H7 (cell line): ENCODE results near the gene SIRT3. TPM values are rescaled to one million over a fixed set of nuclear protein-coding genes. Genes with fewer than 3 reads are reported as not detected.
"Not testable (repeated sequence)": the region's sequence is repeated elsewhere in the genome, so short reads cannot be mapped to it uniquely, and the experiment has no call there.

Experiments
- DNase-seq: peaks from one replicate; pipeline ENCODE4 v3.0.0; 2012
- H3K27me3 ChIP-seq: 2 replicates; pipeline ENCODE4 v1.6.0; 2011; ENCODE audit warnings: mild to moderate bottlenecking, low read length; ENCODE audit not compliant: control insufficient read depth, insufficient read depth
- H3K36me3 ChIP-seq: replicated peaks from 2 replicates; pipeline ENCODE4 v1.5.1; 2011; ENCODE audit warnings: low read length; ENCODE audit not compliant: control insufficient read depth, insufficient read depth
- H3K4me3 ChIP-seq: 2 replicates; pipeline ENCODE4 v1.5.1; 2011; ENCODE audit warnings: low read depth, mild to moderate bottlenecking, control low read depth, low read length, moderate library complexity; ENCODE audit not compliant: insufficient read depth
- total RNA-seq: library from RNA; depleted of rRNA; stranded (reverse); fragments of >200 nt; shearing (Covaris generic); gene quantifications from 2 replicates; pipeline ENCODE4 v1.2.3, GENCODE V29; 2014

The SIRT3 gene
- total RNA-seq, 1 experiment from 2014 or later, result 10.7 TPM

DNA sequence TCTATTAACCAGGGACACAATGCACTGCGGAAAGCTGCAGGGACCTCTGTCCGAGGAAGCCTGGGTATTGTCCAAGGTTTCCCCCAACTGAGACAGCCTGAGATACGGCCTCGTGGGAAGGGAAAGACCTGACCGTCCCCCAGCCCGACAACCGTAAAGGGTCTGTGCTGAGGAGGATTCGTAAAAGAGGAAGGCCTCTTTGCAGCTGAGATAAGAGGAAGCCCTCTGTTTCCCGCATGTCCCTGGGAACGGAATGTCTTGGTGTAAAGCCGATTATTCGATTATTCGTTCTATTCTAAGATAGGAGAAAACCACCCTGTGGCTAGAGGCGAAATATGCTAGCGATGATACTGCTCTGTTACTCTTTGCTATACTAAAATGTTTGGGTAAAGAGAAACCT lies 34.2 kb downstream of the SIRT3 start:
- no peaks in the 10 kb centered on the region for H3K27me3 ChIP-seq
- no peak for DNase-seq
- H3K36me3 ChIP-seq, result peaks cover 10% of the 10 kb centered on the region
- no peak overlapping the region for H3K4me3 ChIP-seq

DNA sequence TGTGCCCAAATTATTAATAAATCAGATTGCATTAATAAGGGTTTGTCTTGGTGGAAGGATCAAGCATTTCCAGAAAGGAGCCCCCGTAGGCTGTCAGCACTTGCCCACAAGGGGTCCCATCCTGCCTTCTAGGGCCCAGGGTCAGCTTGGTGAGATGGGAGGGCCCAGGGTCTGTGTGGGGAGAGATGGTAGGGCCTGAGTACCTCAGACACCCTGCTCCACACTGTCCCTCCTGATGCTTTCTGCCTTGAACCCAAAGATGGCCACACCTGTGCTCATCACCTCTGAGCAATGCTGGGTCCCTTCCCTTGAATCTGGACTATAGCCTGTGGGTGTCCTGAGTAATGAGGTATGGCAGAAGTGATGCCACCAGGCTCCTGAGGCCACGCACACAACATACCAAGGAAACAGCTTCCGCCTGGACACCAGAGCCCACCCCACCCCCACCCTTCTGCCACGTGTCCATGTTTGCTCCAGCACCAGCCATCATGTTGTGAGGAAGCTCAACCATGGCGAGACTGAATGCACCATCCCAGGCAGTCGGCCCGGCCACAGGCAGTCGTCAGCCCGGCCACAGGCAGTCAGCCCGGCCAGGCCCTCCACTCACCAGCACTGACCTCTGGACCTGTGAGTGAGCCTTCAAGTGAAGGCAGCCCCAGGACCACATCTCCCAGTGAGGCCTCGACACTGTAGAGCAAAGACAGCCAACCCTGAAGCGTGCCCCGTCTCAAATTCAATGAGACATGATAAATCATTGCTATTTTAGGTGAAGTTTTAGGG lies 35.7 kb downstream of the SIRT3 start:
- DNase-seq, result no peak
- Histone ChIP-seq H3K36me3 (peaks cover 8% of the 10 kb centered on the region), H3K4me3 (no peak overlapping the region), H3K27me3 (no peaks in the 10 kb centered on the region)

DNA sequence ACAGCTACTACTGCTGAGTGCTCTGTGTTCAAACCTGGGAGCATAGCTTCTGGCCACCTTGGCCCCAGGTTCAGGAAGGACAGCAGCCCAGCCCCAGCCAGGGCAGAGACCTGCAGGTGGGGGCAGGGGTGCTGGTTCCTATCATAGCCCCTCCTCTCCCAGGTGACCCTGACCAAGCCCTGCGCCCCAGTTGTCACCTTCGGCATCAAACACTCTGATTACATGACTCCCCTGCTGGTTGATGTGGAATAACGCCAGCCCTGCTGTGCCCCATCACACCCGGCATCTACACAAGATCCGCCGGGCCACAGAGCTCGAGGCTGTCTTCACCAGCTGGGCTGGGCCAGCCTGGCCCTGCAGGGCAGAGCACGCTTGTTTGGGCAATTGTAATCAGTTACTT lies 36.4 kb downstream of the SIRT3 start:
- Histone ChIP-seq H3K27me3 (no peaks in the 10 kb centered on the region), H3K4me3 (no peak overlapping the region), H3K36me3 (peaks cover 2% of the 10 kb centered on the region; the same call in 1 of the 2 replicates)
- peak; percentile 66 for DNase-seq

DNA sequence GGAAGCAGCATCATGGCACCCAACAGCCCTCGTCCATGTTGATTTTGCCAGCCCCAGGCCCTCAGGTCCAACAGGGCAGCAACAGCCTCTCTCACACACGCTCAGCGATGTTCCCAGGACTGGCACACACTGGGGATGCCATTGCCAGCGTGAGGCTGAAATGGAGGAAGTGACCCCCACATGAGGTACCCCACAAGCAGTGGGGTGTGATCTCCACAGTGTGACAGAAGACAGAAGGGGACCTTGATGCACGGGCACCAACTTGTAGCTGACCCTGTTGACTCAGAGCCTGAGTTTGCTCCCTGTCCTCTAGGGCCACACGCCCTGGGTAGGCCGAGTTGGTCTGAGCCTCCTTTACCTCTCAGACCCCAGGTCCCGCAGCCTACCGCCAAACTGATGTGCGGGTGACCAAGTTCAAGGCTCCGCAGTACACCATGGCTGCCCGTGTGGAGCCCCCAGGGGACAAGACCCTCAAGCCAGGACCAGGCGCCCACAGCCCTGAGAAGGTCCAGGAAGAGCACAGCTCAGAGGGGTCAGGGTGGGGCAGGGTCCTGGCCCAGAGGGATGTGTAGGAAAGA lies 37.0 kb downstream of the SIRT3 start:
- Histone ChIP-seq H3K27me3 (no peaks in the 10 kb centered on the region), H3K36me3 (no peaks in the 10 kb centered on the region), H3K4me3 (no peak overlapping the region)
- no peak for DNase-seq

DNA sequence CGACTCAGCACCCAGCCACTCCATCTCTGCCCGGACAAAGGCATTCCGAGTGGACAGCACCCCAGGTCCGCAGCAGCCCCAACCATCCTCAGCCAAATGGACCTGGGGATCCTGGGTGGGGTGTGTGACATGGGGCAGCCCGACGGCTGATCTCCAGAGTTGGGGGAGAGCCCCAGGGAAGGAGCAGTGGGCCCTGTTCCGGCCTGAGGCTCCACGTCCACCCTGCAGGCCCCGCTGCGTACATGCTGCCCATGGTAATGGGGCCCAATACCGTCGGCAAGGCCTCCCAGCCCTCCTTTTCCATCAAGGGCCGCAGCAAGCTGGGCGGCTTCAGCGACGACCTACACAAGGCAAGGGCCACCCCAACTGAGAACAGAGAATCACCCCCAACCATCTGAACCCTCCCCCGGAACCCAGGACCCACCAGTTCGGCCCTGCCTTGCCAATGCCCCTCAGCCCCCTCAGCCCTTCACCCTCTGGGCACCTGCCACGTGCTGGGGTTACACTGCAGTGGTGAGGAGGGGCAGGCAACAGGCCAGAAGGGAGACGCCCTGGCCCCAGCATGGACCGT lies 37.8 kb downstream of the SIRT3 start:
- Histone ChIP-seq H3K4me3 (no peak overlapping the region), H3K36me3 (no peaks in the 10 kb centered on the region), H3K27me3 (no peaks in the 10 kb centered on the region)
- no peak for DNase-seq

DNA sequence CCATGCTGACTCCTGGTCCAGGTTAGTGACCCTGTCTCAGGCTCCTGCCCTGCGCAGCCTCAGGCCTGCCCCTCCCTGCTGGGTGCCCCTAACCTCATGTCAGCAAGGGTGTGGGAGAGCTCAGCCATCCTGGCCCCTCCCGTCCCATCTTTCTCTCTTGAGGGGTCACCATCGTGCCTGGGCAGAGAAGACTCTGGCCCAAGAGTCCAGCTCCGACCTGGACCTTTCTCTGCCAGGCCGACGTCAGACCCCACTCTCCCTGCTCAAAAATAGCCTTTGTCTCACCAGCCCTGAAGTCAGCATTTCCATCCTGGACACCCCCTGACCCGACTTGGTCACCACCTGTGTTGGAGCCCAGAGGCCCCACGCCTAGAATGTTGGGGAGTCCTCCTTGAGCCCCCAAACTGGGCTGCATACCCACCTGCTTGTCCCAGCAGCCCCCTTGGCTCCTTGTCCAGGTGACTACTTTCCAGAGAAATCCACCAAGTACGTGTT lies 38.4 kb downstream of the SIRT3 start:
- Histone ChIP-seq H3K36me3 (no peaks in the 10 kb centered on the region), H3K27me3 (no peaks in the 10 kb centered on the region), H3K4me3 (no peak overlapping the region)
- no peak for DNase-seq

DNA sequence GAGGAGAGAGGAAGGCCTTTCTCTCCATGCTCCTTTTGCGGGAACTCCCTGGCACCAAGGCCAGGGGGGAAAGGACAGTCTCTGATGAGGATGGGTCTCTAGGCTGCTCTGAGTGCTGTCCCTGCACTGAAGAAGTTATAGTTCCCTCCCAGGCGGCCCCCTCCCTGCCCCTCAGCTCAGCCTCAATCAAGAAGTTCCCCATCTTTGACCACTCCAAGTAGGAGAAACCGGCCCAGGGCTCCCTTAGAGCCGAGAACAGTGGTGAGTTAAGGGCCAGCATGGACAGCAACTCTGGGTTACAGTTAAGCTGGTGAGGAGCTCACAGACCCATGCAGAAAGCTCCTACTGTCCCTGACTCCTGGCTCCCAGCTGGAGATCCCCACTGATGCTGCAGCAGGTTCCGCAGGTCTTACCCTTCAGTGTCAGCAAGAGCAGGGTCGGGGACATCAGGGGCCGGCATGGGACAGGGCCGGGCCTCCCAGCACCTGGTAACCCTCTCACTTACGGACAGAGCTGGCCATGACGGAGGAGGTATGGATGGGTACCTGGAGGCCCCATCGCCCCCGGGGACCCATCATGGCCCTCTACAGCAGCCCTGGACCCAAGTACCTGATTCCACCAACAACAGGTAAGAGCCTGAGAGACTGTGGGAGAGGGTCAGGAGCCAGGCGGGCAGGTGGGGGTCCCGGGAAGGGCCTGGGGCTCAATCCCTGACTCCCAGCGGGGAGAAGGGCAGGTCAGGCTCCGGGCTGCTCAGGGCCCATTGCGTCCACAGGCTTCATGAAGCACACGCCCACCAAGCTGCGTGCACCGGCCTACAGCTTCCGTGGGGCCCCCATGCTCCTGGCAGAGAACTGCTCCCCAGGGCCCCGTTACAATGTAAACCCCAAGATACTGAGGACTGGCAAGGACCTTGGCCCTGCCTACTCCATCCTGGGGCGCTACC lies 39.1 kb downstream of the SIRT3 start:
- Histone ChIP-seq H3K36me3 (no peaks in the 10 kb centered on the region), H3K27me3 (no peaks in the 10 kb centered on the region), H3K4me3 (no peak overlapping the region)
- DNase-seq, result no peak

DNA sequence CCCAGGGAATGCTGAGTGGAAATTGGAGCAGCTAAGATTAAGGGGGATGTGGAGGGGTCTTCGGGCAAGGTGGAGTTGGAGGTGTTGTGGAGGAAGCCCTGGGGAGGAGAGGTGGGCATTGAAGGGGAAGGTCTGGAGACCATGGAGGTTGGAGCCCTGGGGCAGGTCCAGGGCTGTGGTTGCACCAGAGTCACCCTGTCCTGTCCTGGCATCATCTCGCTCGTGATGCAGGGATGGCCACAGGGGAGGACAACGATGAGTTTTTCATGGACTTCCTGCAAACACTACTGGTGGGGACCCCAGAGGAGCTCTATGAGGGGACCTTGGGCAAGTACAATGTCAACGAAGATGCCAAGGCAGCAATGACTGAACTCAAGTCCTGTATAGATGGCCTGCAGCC lies 42.7 kb downstream of the SIRT3 start:
- not testable (repeated sequence) for DNase-seq, H3K27me3 ChIP-seq, H3K4me3 ChIP-seq, H3K36me3 ChIP-seq

DNA sequence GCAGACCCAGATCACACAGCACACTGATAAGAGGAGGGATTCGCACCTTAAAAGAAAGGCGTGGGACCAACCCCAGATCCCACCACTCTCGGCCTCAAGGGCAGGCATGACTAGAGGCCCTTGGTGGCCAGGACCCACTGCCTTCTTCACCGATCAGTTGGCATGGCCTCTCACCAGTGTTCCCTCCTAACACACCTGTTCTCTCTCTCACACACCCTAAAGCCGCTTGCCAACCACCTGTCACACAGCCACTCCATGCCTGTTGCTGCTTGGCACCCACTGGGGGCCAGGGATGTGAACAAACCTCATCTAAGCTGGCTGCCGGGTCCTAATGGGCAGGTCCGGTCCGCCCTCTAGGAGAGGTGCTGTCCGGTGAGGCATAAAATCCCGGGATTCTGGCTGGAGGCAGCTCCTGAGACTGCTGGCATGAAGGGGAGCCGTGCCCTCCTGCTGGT lies 43.4 kb downstream of the SIRT3 start, which contains the start of gene SCGB1C1:
TSS of gene SCGB1C1 (plus strand) at position 405 of the 455 bp plus-strand sequence. CDS start at position 427, 22 bp downstream.
- H3K27me3 ChIP-seq, H3K4me3 ChIP-seq, H3K36me3 ChIP-seq, DNase-seq: not testable (repeated sequence)

DNA sequence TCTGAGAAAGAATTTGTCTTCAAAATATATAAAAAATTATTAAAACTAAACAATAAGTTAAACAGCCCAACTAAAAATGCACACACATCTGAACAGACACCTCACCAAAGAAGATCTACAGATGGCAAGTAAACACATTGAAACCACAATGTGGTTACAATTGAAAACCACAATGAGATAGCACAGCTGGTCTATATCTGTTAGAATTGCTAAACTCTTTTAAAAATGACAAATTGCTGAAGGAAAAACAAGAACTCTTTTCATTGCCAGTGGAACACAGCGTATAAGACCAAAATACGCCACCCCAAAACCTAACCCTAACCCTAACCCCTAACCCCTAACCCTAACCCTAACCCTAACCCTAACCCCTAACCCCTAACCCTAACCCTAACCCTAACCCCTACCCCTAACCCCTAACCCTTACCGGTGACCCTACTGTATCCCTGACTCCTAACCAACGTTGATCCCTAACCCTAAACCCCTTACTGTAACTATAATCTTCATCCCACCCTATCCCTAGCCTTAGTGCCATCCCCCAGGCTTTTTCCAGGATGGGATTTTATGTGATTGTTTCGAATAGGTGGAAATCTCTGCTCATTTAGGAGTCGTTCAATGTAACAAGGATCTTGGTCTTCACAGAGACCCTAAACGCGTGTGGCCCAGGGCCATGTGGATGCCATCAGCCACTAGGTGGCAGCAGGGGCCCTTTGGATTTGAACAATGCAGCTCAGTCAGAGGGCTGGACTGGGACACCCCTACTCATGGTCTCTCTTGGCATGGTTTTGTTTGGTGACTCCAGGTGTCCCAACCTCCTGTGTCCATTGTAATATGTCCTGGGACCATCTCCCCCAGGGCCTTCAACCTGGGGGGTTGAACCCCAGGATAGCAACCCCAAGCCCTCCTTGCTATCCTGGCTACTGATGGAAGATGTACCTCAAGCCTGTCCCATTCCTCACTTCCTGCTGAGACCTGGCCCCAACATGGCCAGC lies 44.4 kb downstream of the SIRT3 start:
- not testable (repeated sequence) for DNase-seq, H3K4me3 ChIP-seq, H3K36me3 ChIP-seq, H3K27me3 ChIP-seq

DNA sequence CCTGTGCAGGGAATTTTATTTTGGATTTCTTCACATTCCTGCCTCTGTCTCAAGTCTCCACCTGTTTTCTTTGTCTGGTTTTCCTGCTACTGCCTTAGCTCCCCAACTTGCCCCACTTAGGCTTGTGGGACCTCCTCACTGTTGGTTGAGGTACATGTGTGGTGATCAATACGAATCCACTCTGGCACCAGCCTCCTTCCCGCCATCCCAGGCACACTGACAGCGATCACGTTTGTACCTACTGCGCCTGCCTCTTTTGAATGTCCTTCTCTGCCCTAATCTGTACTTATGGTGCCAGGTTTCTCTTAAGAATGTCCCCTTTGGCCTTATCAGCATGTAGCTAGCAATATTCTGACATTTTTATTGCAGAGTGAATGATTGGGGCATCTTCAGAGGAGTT lies 45.6 kb downstream of the SIRT3 start:
- not testable (repeated sequence) for DNase-seq, H3K4me3 ChIP-seq, H3K36me3 ChIP-seq, H3K27me3 ChIP-seq

DNA sequence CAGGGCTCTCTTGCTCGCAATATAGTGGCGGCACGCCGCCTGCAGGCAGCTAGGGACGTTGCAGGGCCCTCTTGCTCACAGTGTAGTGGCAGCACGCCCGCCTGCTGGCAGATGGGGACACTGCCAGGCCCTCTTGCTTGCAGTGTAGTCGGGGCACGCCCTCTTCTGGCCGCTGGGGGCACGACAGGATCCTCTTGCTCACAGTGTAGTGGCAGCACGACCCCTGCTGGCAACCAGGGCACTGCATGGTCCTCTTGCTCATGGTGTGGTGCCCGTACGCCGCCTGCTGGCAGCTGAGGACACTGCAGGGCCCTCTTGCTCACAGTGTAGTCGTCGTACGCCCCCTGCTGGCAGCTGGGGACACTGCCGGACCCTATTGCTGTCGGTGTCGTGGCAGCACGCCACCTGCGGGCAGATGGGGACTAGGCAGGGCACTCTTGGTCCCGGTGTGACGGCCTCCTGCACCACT lies 46.3 kb downstream of the SIRT3 start:
- not testable (repeated sequence) for H3K4me3 ChIP-seq, H3K36me3 ChIP-seq, DNase-seq, H3K27me3 ChIP-seq

DNA sequence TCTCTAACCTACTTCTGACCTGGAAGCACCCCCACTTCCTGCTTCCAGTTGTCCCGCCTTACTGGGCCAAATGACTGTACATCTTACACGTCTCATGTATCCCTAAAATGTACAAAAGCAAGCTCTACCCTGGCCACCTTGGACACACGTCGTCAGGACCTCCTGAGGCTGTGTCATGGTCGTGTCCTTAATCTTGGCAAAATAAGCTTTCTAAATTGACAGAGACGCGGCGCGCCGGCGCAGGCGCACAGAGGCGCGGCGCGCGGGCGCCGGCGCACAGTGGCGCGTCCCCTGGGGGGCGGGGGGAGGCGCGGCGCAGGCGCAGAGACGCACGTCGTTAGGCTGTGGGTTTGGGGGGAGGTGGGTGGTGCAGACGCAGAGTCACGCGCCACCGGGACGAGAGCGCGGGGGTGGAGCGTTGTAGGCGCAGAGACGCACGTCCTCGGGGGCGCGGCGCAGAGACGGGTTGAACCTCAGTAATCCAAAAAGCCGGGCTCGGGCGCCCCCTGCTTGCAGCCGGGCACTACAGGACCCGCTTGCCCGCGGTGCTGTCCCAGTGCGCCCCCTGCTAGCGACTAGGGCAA lies 46.9 kb downstream of the SIRT3 start:
- not testable (repeated sequence) for DNase-seq, H3K27me3 ChIP-seq, H3K36me3 ChIP-seq, H3K4me3 ChIP-seq
